Measurements from ENCODE around the gene ADCY9.
A peak's percentile ranks its signal among the peaks of the same experiment; 100 is the strongest.
"Not testable (repeated sequence)": the region's sequence is repeated elsewhere in the genome, so short reads cannot be mapped to it uniquely, and the experiment has no call there.

Gene ADCY9

GRCh38 chr16:4081521-4082021 lies 34.7 kb downstream of the ADCY9 start:
- H3K36me3 ChIP-seq (ENCODE audit: control insufficient read depth, insufficient read depth, low read length, severe bottlenecking): no peaks in the 10 kb centered on the region

GRCh38 chr16:4081047-4081446 lies 35.2 kb downstream of the ADCY9 start:
- Histone ChIP-seq H3K9ac (ENCODE audit: low read length) (no peak overlapping the region), H3K4me3 (ENCODE audit: low read length) (no peak overlapping the region), H3K27me3 (replicated peaks; ENCODE audit: control insufficient read depth, insufficient read depth, low read length) (no peaks in the 10 kb centered on the region), H3K9me3 (ENCODE audit: control insufficient read depth, low read length) (no peaks in the 10 kb centered on the region), H3K4me1 (ENCODE audit: control insufficient read depth, insufficient read depth, low read length) (peaks cover 7% of the 10 kb centered on the region), H3K36me3 (ENCODE audit: control insufficient read depth, insufficient read depth, low read length, severe bottlenecking) (no peaks in the 10 kb centered on the region)
- DNase-seq (ENCODE audit: low read depth): peak; percentile 13

More at GRCh38 chr16:4081521-4082021, 34.7 kb downstream of the ADCY9 start:
- Histone ChIP-seq H3K9ac (ENCODE audit: low read length) (no peak overlapping the region), H3K9me3 (ENCODE audit: control insufficient read depth, low read length) (no peaks in the 10 kb centered on the region), H3K27me3 (replicated peaks; ENCODE audit: control insufficient read depth, insufficient read depth, low read length) (no peaks in the 10 kb centered on the region), H3K4me3 (ENCODE audit: low read length) (peak overlapping the region; percentile 15), H3K4me1 (ENCODE audit: control insufficient read depth, insufficient read depth, low read length) (peaks cover 7% of the 10 kb centered on the region)
- peak; percentile 64 for DNase-seq (ENCODE audit: low read depth)

- DNase-seq (ENCODE audit: low read depth): no peak
- no peaks in the 10 kb centered on the region for H3K36me3 ChIP-seq (ENCODE audit: control insufficient read depth, insufficient read depth, low read length, severe bottlenecking)
- H3K9me3 ChIP-seq (ENCODE audit: control insufficient read depth, low read length): no peaks in the 10 kb centered on the region
- H3K4me1 ChIP-seq (ENCODE audit: control insufficient read depth, insufficient read depth, low read length): peaks cover 4% of the 10 kb centered on the region
- no peaks in the 10 kb centered on the region for H3K27me3 ChIP-seq (replicated peaks; ENCODE audit: control insufficient read depth, insufficient read depth, low read length)
- no peak overlapping the region for H3K9ac ChIP-seq (ENCODE audit: low read length)
- no peak overlapping the region for H3K4me3 ChIP-seq (ENCODE audit: low read length)
These were observed 39.0 kb downstream of the ADCY9 start for GRCh38 chr16:4077174-4077649.

GRCh38 chr16:4075534-4075933 lies 40.7 kb downstream of the ADCY9 start:
- no peak for DNase-seq (ENCODE audit: low read depth)
- no peaks in the 10 kb centered on the region for H3K9me3 ChIP-seq (ENCODE audit: control insufficient read depth, low read length)
- no peaks in the 10 kb centered on the region for H3K27me3 ChIP-seq (replicated peaks; ENCODE audit: control insufficient read depth, insufficient read depth, low read length)
- no peak overlapping the region for H3K9ac ChIP-seq (ENCODE audit: low read length)
- H3K4me3 ChIP-seq (ENCODE audit: low read length): no peak overlapping the region
- no peaks in the 10 kb centered on the region for H3K36me3 ChIP-seq (ENCODE audit: control insufficient read depth, insufficient read depth, low read length, severe bottlenecking)
- H3K4me1 ChIP-seq (ENCODE audit: control insufficient read depth, insufficient read depth, low read length): no peaks in the 10 kb centered on the region

GRCh38 chr16:4073150-4073549 lies 43.1 kb downstream of the ADCY9 start:
- not testable (repeated sequence) for H3K9me3 ChIP-seq (ENCODE audit: control insufficient read depth, low read length); H3K9ac ChIP-seq (ENCODE audit: low read length)
- peak; percentile 11 for DNase-seq (ENCODE audit: low read depth)

GRCh38 chr16:4071686-4072561 lies 44.3 kb downstream of the ADCY9 start:
- H3K4me1 ChIP-seq (ENCODE audit: control insufficient read depth, insufficient read depth, low read length): peaks cover 8% of the 10 kb centered on the region
- H3K36me3 ChIP-seq (ENCODE audit: control insufficient read depth, insufficient read depth, low read length, severe bottlenecking): no peaks in the 10 kb centered on the region
- DNase-seq (ENCODE audit: low read depth): no peak
- no peak overlapping the region for H3K4me3 ChIP-seq (ENCODE audit: low read length)
- H3K9me3 ChIP-seq (ENCODE audit: control insufficient read depth, low read length): no peaks in the 10 kb centered on the region
- H3K9ac ChIP-seq (ENCODE audit: low read length): no peak overlapping the region
- no peaks in the 10 kb centered on the region for H3K27me3 ChIP-seq (replicated peaks; ENCODE audit: control insufficient read depth, insufficient read depth, low read length)

More at GRCh38 chr16:4073150-4073549, 43.1 kb downstream of the ADCY9 start:
- H3K27me3 ChIP-seq (replicated peaks; ENCODE audit: control insufficient read depth, insufficient read depth, low read length); H3K36me3 ChIP-seq (ENCODE audit: control insufficient read depth, insufficient read depth, low read length, severe bottlenecking); H3K4me1 ChIP-seq (ENCODE audit: control insufficient read depth, insufficient read depth, low read length); H3K4me3 ChIP-seq (ENCODE audit: low read length): not testable (repeated sequence)

GRCh38 chr16:4070936-4071335 lies 45.3 kb downstream of the ADCY9 start:
- H3K9me3 ChIP-seq (ENCODE audit: control insufficient read depth, low read length): no peaks in the 10 kb centered on the region
- H3K4me1 ChIP-seq (ENCODE audit: control insufficient read depth, insufficient read depth, low read length): peaks cover 14% of the 10 kb centered on the region
- H3K9ac ChIP-seq (ENCODE audit: low read length): no peak overlapping the region
- no peaks in the 10 kb centered on the region for H3K27me3 ChIP-seq (replicated peaks; ENCODE audit: control insufficient read depth, insufficient read depth, low read length)
- no peak overlapping the region for H3K4me3 ChIP-seq (ENCODE audit: low read length)
- no peak for DNase-seq (ENCODE audit: low read depth)
- H3K36me3 ChIP-seq (ENCODE audit: control insufficient read depth, insufficient read depth, low read length, severe bottlenecking): no peaks in the 10 kb centered on the region

GRCh38 chr16:4067262-4068001 lies 48.8 kb downstream of the ADCY9 start:
- no peak overlapping the region for H3K9ac ChIP-seq (ENCODE audit: low read length)
- H3K4me1 ChIP-seq (ENCODE audit: control insufficient read depth, insufficient read depth, low read length): peaks cover 14% of the 10 kb centered on the region
- H3K9me3 ChIP-seq (ENCODE audit: control insufficient read depth, low read length): peaks cover 3% of the 10 kb centered on the region
- H3K4me3 ChIP-seq (ENCODE audit: low read length): no peak overlapping the region
- no peaks in the 10 kb centered on the region for H3K27me3 ChIP-seq (replicated peaks; ENCODE audit: control insufficient read depth, insufficient read depth, low read length)
- DNase-seq (ENCODE audit: low read depth): peak; percentile 61
- no peaks in the 10 kb centered on the region for H3K36me3 ChIP-seq (ENCODE audit: control insufficient read depth, insufficient read depth, low read length, severe bottlenecking)

- Histone ChIP-seq H3K4me1 (ENCODE audit: control insufficient read depth, insufficient read depth, low read length) (peaks cover 14% of the 10 kb centered on the region), H3K9me3 (ENCODE audit: control insufficient read depth, low read length) (peaks cover 24% of the 10 kb centered on the region), H3K9ac (ENCODE audit: low read length) (no peak overlapping the region), H3K36me3 (ENCODE audit: control insufficient read depth, insufficient read depth, low read length, severe bottlenecking) (no peaks in the 10 kb centered on the region), H3K4me3 (ENCODE audit: low read length) (peak overlapping the region; percentile 14), H3K27me3 (replicated peaks; ENCODE audit: control insufficient read depth, insufficient read depth, low read length) (no peaks in the 10 kb centered on the region)
- no peak for DNase-seq (ENCODE audit: low read depth)
These were observed 51.3 kb downstream of the ADCY9 start for GRCh38 chr16:4064950-4065352.

GRCh38 chr16:4062212-4062802 lies 53.9 kb downstream of the ADCY9 start:
- no peak overlapping the region for H3K9ac ChIP-seq (ENCODE audit: low read length)
- H3K4me3 ChIP-seq (ENCODE audit: low read length): no peak overlapping the region
- no peak for DNase-seq (ENCODE audit: low read depth)
- no peaks in the 10 kb centered on the region for H3K36me3 ChIP-seq (ENCODE audit: control insufficient read depth, insufficient read depth, low read length, severe bottlenecking)
- peaks cover 24% of the 10 kb centered on the region for H3K9me3 ChIP-seq (ENCODE audit: control insufficient read depth, low read length)
- no peaks in the 10 kb centered on the region for H3K27me3 ChIP-seq (replicated peaks; ENCODE audit: control insufficient read depth, insufficient read depth, low read length)
- peaks cover 10% of the 10 kb centered on the region for H3K4me1 ChIP-seq (ENCODE audit: control insufficient read depth, insufficient read depth, low read length)

- Histone ChIP-seq H3K4me3 (ENCODE audit: low read length) (no peak overlapping the region), H3K27me3 (replicated peaks; ENCODE audit: control insufficient read depth, insufficient read depth, low read length) (no peaks in the 10 kb centered on the region), H3K36me3 (ENCODE audit: control insufficient read depth, insufficient read depth, low read length, severe bottlenecking) (no peaks in the 10 kb centered on the region), H3K9ac (ENCODE audit: low read length) (no peak overlapping the region), H3K4me1 (ENCODE audit: control insufficient read depth, insufficient read depth, low read length) (no peaks in the 10 kb centered on the region), H3K9me3 (ENCODE audit: control insufficient read depth, low read length) (peaks cover 24% of the 10 kb centered on the region)
- no peak for DNase-seq (ENCODE audit: low read depth)
These were observed 55.4 kb downstream of the ADCY9 start for GRCh38 chr16:4060823-4061222.
